ENCODE measurements around the gene PDXDC1. TPM values are rescaled to one million over a fixed set of nuclear protein-coding genes. Genes with fewer than 3 reads are reported as not detected.
"Not testable (repeated sequence)": the region's sequence is repeated elsewhere in the genome, so short reads cannot be mapped to it uniquely, and the experiment has no call there.

The PDXDC1 gene
- polyA plus RNA-seq, 4 donors = 116 to 181 (median 149) TPM

DNA sequence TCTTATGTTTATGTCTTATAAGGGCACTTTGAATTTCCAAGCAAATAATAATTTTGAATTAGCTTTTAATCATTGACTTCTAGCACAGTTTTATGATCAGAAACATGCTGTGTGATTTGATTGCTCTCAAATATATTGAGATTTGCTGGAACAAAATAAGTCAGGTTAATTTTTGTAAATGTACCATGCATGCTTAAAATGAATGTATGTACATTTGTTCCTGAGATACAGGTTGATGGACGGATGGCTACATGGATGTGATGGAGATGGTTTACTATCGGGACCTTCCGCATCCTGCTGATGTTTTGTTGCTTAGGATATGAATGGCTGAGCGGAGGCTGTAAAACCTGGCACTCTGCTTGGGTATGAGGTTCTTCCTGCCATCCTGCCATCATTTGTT is 37.7 kb upstream of the PDXDC1 start, which contains the start of gene NPIPA1:
Gene NPIPA1, plus strand, starts transcription at position 301 of the 400 bp plus-strand sequence. Its CDS starts 0 bp downstream, at position 301.
- DNase-seq; FAIRE-seq; H3K4me3 ChIP-seq (ENCODE audit: low read depth in 1 of 3, low read length in 3 of 3); H3K27ac ChIP-seq (ENCODE audit: low read depth in 1 of 3, low read length in 2 of 3); H3K9me3 ChIP-seq (ENCODE audit: control insufficient read depth in 2 of 2, insufficient read depth in 1 of 2, low read depth in 1 of 2, low read length in 1 of 2); H3K27me3 ChIP-seq (ENCODE audit: control insufficient read depth in 3 of 3, insufficient read depth in 3 of 3, low read length in 3 of 3); H3K4me1 ChIP-seq (ENCODE audit: control insufficient read depth in 3 of 3, insufficient read depth in 2 of 3, low read depth in 1 of 3, low read length in 2 of 3); H3K36me3 ChIP-seq (ENCODE audit: control insufficient read depth in 3 of 3, insufficient read depth in 2 of 3, low read depth in 1 of 3, low read length in 3 of 3): not testable (repeated sequence)
- no CpG with 5 or more reads among the region's 4 CpGs for WGBS, 3 donors

DNA sequence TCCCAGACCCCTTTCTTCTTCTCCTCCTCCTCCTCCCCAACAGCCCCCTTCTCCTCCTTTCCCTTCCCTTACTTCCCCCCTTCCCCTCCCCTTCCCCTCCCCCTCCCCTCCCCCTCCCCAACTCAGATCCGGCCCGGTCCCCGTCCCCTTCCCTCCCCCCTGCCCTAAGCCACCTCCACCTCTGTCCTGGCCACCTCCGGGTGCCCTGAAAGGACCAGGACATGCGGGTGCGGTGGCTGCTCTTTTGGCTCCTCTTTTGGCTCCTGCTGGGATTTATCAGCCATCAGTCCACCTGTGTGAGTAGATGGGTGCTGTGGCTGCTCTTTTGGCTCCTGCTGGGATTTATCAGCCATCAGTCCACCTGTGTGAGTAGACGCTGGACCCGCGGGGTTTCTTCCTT is 36.8 kb upstream of the PDXDC1 start:
- H3K9me3 ChIP-seq (ENCODE audit: control insufficient read depth in 2 of 2, insufficient read depth in 1 of 2, low read depth in 1 of 2, low read length in 1 of 2); H3K36me3 ChIP-seq (ENCODE audit: control insufficient read depth in 3 of 3, insufficient read depth in 2 of 3, low read depth in 1 of 3, low read length in 3 of 3); H3K4me3 ChIP-seq (ENCODE audit: low read depth in 1 of 3, low read length in 3 of 3); H3K4me1 ChIP-seq (ENCODE audit: control insufficient read depth in 3 of 3, insufficient read depth in 2 of 3, low read depth in 1 of 3, low read length in 2 of 3); H3K27ac ChIP-seq (ENCODE audit: low read depth in 1 of 3, low read length in 2 of 3); DNase-seq; FAIRE-seq; H3K27me3 ChIP-seq (ENCODE audit: control insufficient read depth in 3 of 3, insufficient read depth in 3 of 3, low read length in 3 of 3): not testable (repeated sequence)
- 63 to 83% (median 79%) methylated on average over 5 to 6 of the region's 9 CpGs for WGBS, 3 donors

DNA sequence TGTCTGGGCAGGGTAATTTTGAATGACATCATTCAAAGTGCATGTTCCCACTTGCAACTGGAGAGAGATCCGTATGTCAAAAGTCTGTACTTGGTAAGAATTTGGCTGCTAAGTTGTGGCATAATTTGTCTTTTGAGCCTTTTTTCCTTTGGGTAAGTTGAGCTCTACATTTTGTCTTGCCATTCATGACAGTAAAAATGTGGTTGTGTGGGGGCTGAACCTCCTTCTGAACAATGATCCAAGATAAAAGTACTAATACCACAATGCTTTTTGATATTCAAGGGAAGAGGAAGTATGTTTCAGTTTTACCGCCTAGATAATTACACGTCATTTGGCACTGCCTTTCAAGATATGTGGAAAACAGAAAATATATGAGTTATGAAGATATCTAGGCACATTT is 32.1 kb upstream of the PDXDC1 start:
- H3K4me3 ChIP-seq (ENCODE audit: low read depth in 1 of 3, low read length in 3 of 3); FAIRE-seq; H3K27ac ChIP-seq (ENCODE audit: low read depth in 1 of 3, low read length in 2 of 3); H3K27me3 ChIP-seq (ENCODE audit: control insufficient read depth in 3 of 3, insufficient read depth in 3 of 3, low read length in 3 of 3); H3K9me3 ChIP-seq (ENCODE audit: control insufficient read depth in 2 of 2, insufficient read depth in 1 of 2, low read depth in 1 of 2, low read length in 1 of 2); H3K4me1 ChIP-seq (ENCODE audit: control insufficient read depth in 3 of 3, insufficient read depth in 2 of 3, low read depth in 1 of 3, low read length in 2 of 3); H3K36me3 ChIP-seq (ENCODE audit: control insufficient read depth in 3 of 3, insufficient read depth in 2 of 3, low read depth in 1 of 3, low read length in 3 of 3); DNase-seq: not testable (repeated sequence)
- WGBS, 3 donors = 32 to 40% (median 36%) methylated on average over 3 of the region's 3 CpGs

GRCh38 chr16:14955546-14956231 is 19.1 kb upstream of the PDXDC1 start:
- Histone ChIP-seq H3K4me1 (ENCODE audit: control insufficient read depth in 3 of 3, insufficient read depth in 2 of 3, low read depth in 1 of 3, low read length in 2 of 3) (peaks cover 7 to 15% (median 10%) of the 10 kb centered on the region in 3 donors), H3K27me3 (ENCODE audit: control insufficient read depth in 3 of 3, insufficient read depth in 3 of 3, low read length in 3 of 3) (no peaks in the 10 kb centered on the region), H3K36me3 (ENCODE audit: control insufficient read depth in 3 of 3, insufficient read depth in 2 of 3, low read depth in 1 of 3, low read length in 3 of 3) (no peaks in the 10 kb centered on the region), H3K27ac (ENCODE audit: low read depth in 1 of 3, low read length in 2 of 3) (no peak overlapping the region), H3K9me3 (ENCODE audit: control insufficient read depth in 2 of 2, insufficient read depth in 1 of 2, low read depth in 1 of 2, low read length in 1 of 2) (peaks cover 0 to 15% of the 10 kb centered on the region in 2 donors), H3K4me3 (ENCODE audit: low read depth in 1 of 3, low read length in 3 of 3) (no peak overlapping the region)
- peak in 1 of 2 donors; percentile 71 for DNase-seq
- FAIRE-seq = no peak
- WGBS, 3 donors = 71 to 86% (median 73%) methylated on average over 16 of the region's 16 CpGs

DNA sequence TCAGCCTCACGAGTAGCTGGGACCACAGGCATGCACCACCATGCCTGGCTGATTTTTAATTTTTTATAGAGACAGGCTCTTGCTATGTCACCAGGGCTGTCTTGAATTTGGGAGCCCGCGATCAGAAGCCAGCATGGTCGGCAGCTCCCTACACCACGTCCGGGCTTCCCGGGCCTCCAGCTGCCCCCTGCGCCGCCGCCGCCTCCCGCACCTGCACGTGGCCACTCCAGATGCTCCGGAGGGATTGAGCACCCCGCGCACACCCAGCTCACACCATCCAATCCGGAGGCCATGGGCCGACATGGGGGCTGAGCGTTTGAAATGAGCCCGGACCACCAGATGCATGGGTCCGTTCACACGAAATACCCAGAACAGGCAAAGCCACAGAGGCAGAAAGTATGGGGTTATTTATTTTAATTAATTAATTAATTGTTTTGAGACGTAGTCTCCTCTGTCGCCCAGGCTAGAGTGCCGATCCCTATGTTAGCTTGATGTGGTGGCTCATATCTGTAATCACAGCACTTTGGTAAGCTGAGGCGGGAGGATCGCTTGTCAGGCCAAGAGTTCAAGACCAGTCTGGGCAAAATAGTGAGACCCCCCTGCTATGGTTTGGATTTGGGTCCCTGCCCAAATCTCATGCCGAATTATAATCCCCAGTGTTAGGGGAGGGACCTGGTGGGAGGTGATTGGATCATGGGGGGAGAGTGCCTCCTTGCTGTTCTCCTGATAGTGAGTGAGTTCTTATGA is 17.1 kb upstream of the PDXDC1 start:
- WGBS, 3 donors = 90 to 91% (median 91%) methylated on average over 28 of the region's 28 CpGs
- Histone ChIP-seq H3K9me3 (ENCODE audit: control insufficient read depth in 2 of 2, insufficient read depth in 1 of 2, low read depth in 1 of 2, low read length in 1 of 2) (peaks cover 0 to 15% of the 10 kb centered on the region in 2 donors), H3K36me3 (ENCODE audit: control insufficient read depth in 3 of 3, insufficient read depth in 2 of 3, low read depth in 1 of 3, low read length in 3 of 3) (no peaks in the 10 kb centered on the region), H3K27ac (ENCODE audit: low read depth in 1 of 3, low read length in 2 of 3) (no peak overlapping the region), H3K4me3 (ENCODE audit: low read depth in 1 of 3, low read length in 3 of 3) (no peak overlapping the region), H3K4me1 (ENCODE audit: control insufficient read depth in 3 of 3, insufficient read depth in 2 of 3, low read depth in 1 of 3, low read length in 2 of 3) (peaks cover 10 to 23% (median 10%) of the 10 kb centered on the region in 3 donors), H3K27me3 (ENCODE audit: control insufficient read depth in 3 of 3, insufficient read depth in 3 of 3, low read length in 3 of 3) (no peaks in the 10 kb centered on the region)
- no peak for DNase-seq
- FAIRE-seq = no peak

GRCh38 chr16:14958323-14958600 is 16.6 kb upstream of the PDXDC1 start:
- FAIRE-seq (no peak), DNase-seq (no peak)
- WGBS, 3 donors = 87 to 92% (median 87%) methylated on average over 4 of the region's 4 CpGs
- Histone ChIP-seq H3K27me3 (ENCODE audit: control insufficient read depth in 3 of 3, insufficient read depth in 3 of 3, low read length in 3 of 3) (no peaks in the 10 kb centered on the region), H3K36me3 (ENCODE audit: control insufficient read depth in 3 of 3, insufficient read depth in 2 of 3, low read depth in 1 of 3, low read length in 3 of 3) (no peaks in the 10 kb centered on the region), H3K27ac (ENCODE audit: low read depth in 1 of 3, low read length in 2 of 3) (no peak overlapping the region), H3K4me3 (ENCODE audit: low read depth in 1 of 3, low read length in 3 of 3) (no peak overlapping the region), H3K9me3 (ENCODE audit: control insufficient read depth in 2 of 2, insufficient read depth in 1 of 2, low read depth in 1 of 2, low read length in 1 of 2) (peaks cover 0 to 15% of the 10 kb centered on the region in 2 donors), H3K4me1 (ENCODE audit: control insufficient read depth in 3 of 3, insufficient read depth in 2 of 3, low read depth in 1 of 3, low read length in 2 of 3) (peaks cover 10 to 23% (median 10%) of the 10 kb centered on the region in 3 donors)

DNA sequence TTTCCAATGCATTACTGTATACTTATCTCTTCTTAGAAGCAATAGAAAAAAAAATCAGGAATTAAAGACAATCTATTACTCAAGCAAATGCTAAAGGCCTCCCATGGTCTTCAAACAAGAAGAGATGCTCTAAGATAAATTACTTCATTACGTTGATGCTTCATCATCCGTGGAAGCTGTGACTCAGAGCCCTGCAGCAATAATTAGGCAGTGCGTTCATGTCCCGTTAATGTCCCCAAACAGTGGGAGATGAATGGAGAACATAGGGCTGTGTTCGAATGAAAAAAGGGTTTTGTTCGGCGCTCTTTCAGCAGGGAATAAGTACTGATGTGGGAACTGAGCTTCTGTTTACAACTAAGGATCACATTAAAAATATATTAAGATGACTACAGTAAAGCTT is 15.9 kb upstream of the PDXDC1 start:
- Histone ChIP-seq H3K27me3 (ENCODE audit: control insufficient read depth in 3 of 3, insufficient read depth in 3 of 3, low read length in 3 of 3) (no peaks in the 10 kb centered on the region), H3K4me3 (ENCODE audit: low read depth in 1 of 3, low read length in 3 of 3) (no peak overlapping the region), H3K4me1 (ENCODE audit: control insufficient read depth in 3 of 3, insufficient read depth in 2 of 3, low read depth in 1 of 3, low read length in 2 of 3) (peaks cover 10 to 23% (median 10%) of the 10 kb centered on the region in 3 donors), H3K36me3 (ENCODE audit: control insufficient read depth in 3 of 3, insufficient read depth in 2 of 3, low read depth in 1 of 3, low read length in 3 of 3) (no peaks in the 10 kb centered on the region), H3K27ac (ENCODE audit: low read depth in 1 of 3, low read length in 2 of 3) (no peak overlapping the region), H3K9me3 (ENCODE audit: control insufficient read depth in 2 of 2, insufficient read depth in 1 of 2, low read depth in 1 of 2, low read length in 1 of 2) (peaks cover 0 to 15% of the 10 kb centered on the region in 2 donors)
- WGBS, 3 donors = 83 to 88% (median 85%) methylated on average over 7 of the region's 7 CpGs
- FAIRE-seq (no peak), DNase-seq (no peak)

- 34 to 81% (median 47%) methylated on average over 11 of the region's 11 CpGs for WGBS, 3 donors
- DNase-seq (peak; percentile 26 to 91), FAIRE-seq (no peak)
- Histone ChIP-seq H3K27ac (ENCODE audit: low read depth in 1 of 3, low read length in 2 of 3) (no peak overlapping the region), H3K36me3 (ENCODE audit: control insufficient read depth in 3 of 3, insufficient read depth in 2 of 3, low read depth in 1 of 3, low read length in 3 of 3) (no peaks in the 10 kb centered on the region), H3K4me1 (ENCODE audit: control insufficient read depth in 3 of 3, insufficient read depth in 2 of 3, low read depth in 1 of 3, low read length in 2 of 3) (peaks cover 4 to 22% (median 8%) of the 10 kb centered on the region in 3 donors), H3K4me3 (ENCODE audit: low read depth in 1 of 3, low read length in 3 of 3) (no peak overlapping the region), H3K9me3 (ENCODE audit: control insufficient read depth in 2 of 2, insufficient read depth in 1 of 2, low read depth in 1 of 2, low read length in 1 of 2) (peaks cover 0 to 2% of the 10 kb centered on the region in 2 donors), H3K27me3 (ENCODE audit: control insufficient read depth in 3 of 3, insufficient read depth in 3 of 3, low read length in 3 of 3) (no peaks in the 10 kb centered on the region)
Measured at GRCh38 chr16:14961405-14962186, 13.2 kb upstream of the PDXDC1 start.
